ENCODE measurements around the gene PCDH7.

Gene PCDH7

GRCh38 chr4:30746735-30747134 is 26.6 kb downstream of the PCDH7 start:
- no peaks in the 10 kb centered on the region for H3K36me3 ChIP-seq (ENCODE audit: insufficient read depth, low read length)
- no peaks in the 10 kb centered on the region for H3K9me3 ChIP-seq (ENCODE audit: low read length)
- H2AFZ ChIP-seq (ENCODE audit: low read depth, low read length) = no peak overlapping the region
- H3K4me1 ChIP-seq (ENCODE audit: insufficient read depth, low read length) = no peaks in the 10 kb centered on the region
- H3K27me3 ChIP-seq (ENCODE audit: insufficient read depth, low read length) = no peaks in the 10 kb centered on the region
- H3K4me3 ChIP-seq (ENCODE audit: low read length) = no peak overlapping the region

- Histone ChIP-seq H3K27me3 (ENCODE audit: insufficient read depth, low read length) (no peaks in the 10 kb centered on the region), H3K36me3 (ENCODE audit: insufficient read depth, low read length) (no peaks in the 10 kb centered on the region), H3K4me3 (ENCODE audit: low read length) (no peak overlapping the region), H2AFZ (ENCODE audit: low read depth, low read length) (no peak overlapping the region), H3K9me3 (ENCODE audit: low read length) (no peaks in the 10 kb centered on the region), H3K4me1 (ENCODE audit: insufficient read depth, low read length) (no peaks in the 10 kb centered on the region)
Measured at GRCh38 chr4:30753316-30753715, 33.1 kb downstream of the PCDH7 start.

GRCh38 chr4:30754021-30754420 is 33.9 kb downstream of the PCDH7 start:
- Histone ChIP-seq H3K4me3 (ENCODE audit: low read length) (no peak overlapping the region), H3K27me3 (ENCODE audit: insufficient read depth, low read length) (no peaks in the 10 kb centered on the region), H3K36me3 (ENCODE audit: insufficient read depth, low read length) (no peaks in the 10 kb centered on the region), H3K4me1 (ENCODE audit: insufficient read depth, low read length) (no peaks in the 10 kb centered on the region), H2AFZ (ENCODE audit: low read depth, low read length) (no peak overlapping the region), H3K9me3 (ENCODE audit: low read length) (no peaks in the 10 kb centered on the region)

- no peaks in the 10 kb centered on the region for H3K27me3 ChIP-seq (ENCODE audit: insufficient read depth, low read length)
- H3K4me1 ChIP-seq (ENCODE audit: insufficient read depth, low read length) = no peaks in the 10 kb centered on the region
- H3K36me3 ChIP-seq (ENCODE audit: insufficient read depth, low read length) = no peaks in the 10 kb centered on the region
- H3K4me3 ChIP-seq (ENCODE audit: low read length) = no peak overlapping the region
- no peak overlapping the region for H2AFZ ChIP-seq (ENCODE audit: low read depth, low read length)
- H3K9me3 ChIP-seq (ENCODE audit: low read length) = no peaks in the 10 kb centered on the region
Measured at GRCh38 chr4:30755346-30755745, 35.2 kb downstream of the PCDH7 start.

DNA sequence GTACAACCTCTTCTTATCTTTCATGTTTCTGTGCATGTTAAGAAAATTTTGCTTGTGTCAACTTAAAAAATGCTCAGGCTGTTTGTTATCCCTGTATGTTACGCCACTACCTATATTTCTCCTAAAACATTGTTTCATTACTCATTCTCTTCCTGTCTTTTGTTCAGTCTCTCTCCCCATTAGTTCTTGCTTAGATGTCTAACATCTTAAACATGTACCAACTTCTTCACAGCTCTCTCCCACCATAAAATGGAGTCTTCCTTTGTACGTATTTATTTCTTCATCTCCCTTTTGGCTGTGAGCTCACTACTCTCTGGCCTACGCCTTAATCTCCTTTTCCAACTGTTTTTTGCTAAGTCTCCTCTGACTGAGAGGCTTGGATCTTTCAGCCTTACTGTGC is 36.4 kb downstream of the PCDH7 start:
- no peaks in the 10 kb centered on the region for H3K4me1 ChIP-seq (ENCODE audit: insufficient read depth, low read length)
- no peak overlapping the region for H3K4me3 ChIP-seq (ENCODE audit: low read length)
- H3K9me3 ChIP-seq (ENCODE audit: low read length) = no peaks in the 10 kb centered on the region

DNA sequence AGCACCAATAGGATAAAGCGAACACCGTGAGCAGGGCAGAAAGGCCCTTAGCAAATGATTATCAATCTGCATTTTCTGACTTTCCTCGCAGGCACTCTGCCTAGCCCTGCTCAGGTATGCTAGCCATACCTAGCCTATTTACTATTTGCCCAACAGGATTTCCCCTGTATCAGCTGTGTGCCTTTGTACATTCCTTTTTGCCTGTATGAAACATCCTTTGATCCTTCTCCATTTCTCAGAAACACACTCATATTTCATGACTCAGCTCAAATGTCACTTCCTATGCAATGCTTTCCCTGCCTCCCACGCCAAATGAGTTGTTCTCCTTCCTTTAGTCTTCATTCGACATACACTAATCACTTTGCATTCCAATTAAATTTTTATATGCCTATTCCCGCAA is 37.2 kb downstream of the PCDH7 start:
- H3K9me3 ChIP-seq (ENCODE audit: low read length) = no peaks in the 10 kb centered on the region
- H3K27me3 ChIP-seq (ENCODE audit: insufficient read depth, low read length) = no peaks in the 10 kb centered on the region
- H2AFZ ChIP-seq (ENCODE audit: low read depth, low read length) = no peak overlapping the region
- no peaks in the 10 kb centered on the region for H3K36me3 ChIP-seq (ENCODE audit: insufficient read depth, low read length)
- H3K4me1 ChIP-seq (ENCODE audit: insufficient read depth, low read length) = no peaks in the 10 kb centered on the region
- no peak overlapping the region for H3K4me3 ChIP-seq (ENCODE audit: low read length)

More for the DNA sequence above, 36.4 kb downstream of the PCDH7 start:
- no peak overlapping the region for H2AFZ ChIP-seq (ENCODE audit: low read depth, low read length)
- H3K27me3 ChIP-seq (ENCODE audit: insufficient read depth, low read length) = no peaks in the 10 kb centered on the region
- H3K36me3 ChIP-seq (ENCODE audit: insufficient read depth, low read length) = no peaks in the 10 kb centered on the region

DNA sequence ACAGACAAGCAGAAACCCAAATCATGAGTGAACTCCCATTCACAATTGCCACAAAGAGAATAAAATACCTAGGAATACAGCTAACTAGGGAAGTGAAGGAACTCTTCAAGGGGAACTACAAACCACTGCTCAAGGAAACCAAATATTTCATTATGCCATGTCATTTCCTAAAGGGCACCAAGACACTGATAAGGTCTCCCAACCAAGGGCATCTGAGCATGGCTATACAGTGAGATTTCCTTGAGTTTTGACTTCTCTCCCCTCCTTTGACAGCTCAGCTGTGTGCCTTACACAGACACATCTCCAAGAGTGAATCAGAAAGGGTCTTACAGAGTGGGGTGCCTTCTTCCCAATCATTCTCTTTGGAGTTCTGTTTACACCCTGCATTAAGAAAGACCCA is 40.4 kb downstream of the PCDH7 start:
- Histone ChIP-seq H3K27me3 (ENCODE audit: insufficient read depth, low read length) (no peaks in the 10 kb centered on the region), H2AFZ (ENCODE audit: low read depth, low read length) (no peak overlapping the region), H3K36me3 (ENCODE audit: insufficient read depth, low read length) (no peaks in the 10 kb centered on the region), H3K4me3 (ENCODE audit: low read length) (no peak overlapping the region), H3K4me1 (ENCODE audit: insufficient read depth, low read length) (no peaks in the 10 kb centered on the region), H3K9me3 (ENCODE audit: low read length) (no peaks in the 10 kb centered on the region)

DNA sequence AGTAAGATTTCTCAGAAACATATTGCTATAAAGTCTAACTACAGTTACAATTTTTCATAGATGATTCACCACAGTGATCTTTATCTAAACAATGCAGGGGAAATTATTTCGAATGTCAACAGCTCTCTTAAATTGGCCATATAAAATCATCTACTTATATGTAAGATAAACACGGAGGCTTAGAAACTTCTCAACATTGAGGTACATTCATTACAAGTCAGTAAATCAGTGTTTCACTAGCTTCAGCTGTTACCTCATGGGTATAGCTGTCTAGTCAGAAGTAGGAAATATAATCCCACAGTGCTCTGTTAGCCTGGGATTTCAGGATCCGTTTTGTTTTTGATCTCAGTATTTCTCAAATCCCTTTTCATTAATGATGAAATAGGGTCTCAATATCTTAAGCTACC is 43.2 kb downstream of the PCDH7 start:
- Histone ChIP-seq H3K36me3 (ENCODE audit: insufficient read depth, low read length) (no peaks in the 10 kb centered on the region), H3K9me3 (ENCODE audit: low read length) (no peaks in the 10 kb centered on the region), H3K4me1 (ENCODE audit: insufficient read depth, low read length) (no peaks in the 10 kb centered on the region), H3K4me3 (ENCODE audit: low read length) (no peak overlapping the region), H3K27me3 (ENCODE audit: insufficient read depth, low read length) (no peaks in the 10 kb centered on the region), H2AFZ (ENCODE audit: low read depth, low read length) (no peak overlapping the region)

DNA sequence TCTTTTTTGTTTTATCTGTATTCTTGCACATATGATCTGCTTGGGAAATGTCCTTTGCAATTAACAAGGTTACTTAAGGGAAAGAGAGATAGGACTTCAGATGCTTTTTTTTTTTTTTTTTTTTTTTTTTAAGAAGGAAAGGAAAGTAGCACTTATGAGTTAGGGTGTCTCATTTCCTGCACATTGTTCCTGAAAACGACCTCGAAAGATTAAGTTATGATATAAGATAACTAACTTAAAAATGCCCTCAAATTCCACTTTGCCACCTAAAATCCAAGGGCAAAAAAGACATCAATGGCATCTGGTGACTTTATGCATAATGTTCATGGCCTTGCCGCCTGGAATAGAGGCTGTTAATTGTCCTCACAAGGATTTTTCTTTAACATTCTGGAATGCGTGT is 44.9 kb downstream of the PCDH7 start:
- Histone ChIP-seq H2AFZ (ENCODE audit: low read depth, low read length) (no peak overlapping the region), H3K9me3 (ENCODE audit: low read length) (no peaks in the 10 kb centered on the region), H3K4me3 (ENCODE audit: low read length) (no peak overlapping the region), H3K4me1 (ENCODE audit: insufficient read depth, low read length) (no peaks in the 10 kb centered on the region), H3K27me3 (ENCODE audit: insufficient read depth, low read length) (no peaks in the 10 kb centered on the region), H3K36me3 (ENCODE audit: insufficient read depth, low read length) (no peaks in the 10 kb centered on the region)

GRCh38 chr4:30767147-30767845 is 47.1 kb downstream of the PCDH7 start:
- no peaks in the 10 kb centered on the region for H3K27me3 ChIP-seq (ENCODE audit: insufficient read depth, low read length)
- H3K4me3 ChIP-seq (ENCODE audit: low read length) = no peak overlapping the region
- no peaks in the 10 kb centered on the region for H3K4me1 ChIP-seq (ENCODE audit: insufficient read depth, low read length)
- no peaks in the 10 kb centered on the region for H3K9me3 ChIP-seq (ENCODE audit: low read length)
- H3K36me3 ChIP-seq (ENCODE audit: insufficient read depth, low read length) = no peaks in the 10 kb centered on the region
- H2AFZ ChIP-seq (ENCODE audit: low read depth, low read length) = no peak overlapping the region

GRCh38 chr4:30768277-30768676 is 48.1 kb downstream of the PCDH7 start:
- no peaks in the 10 kb centered on the region for H3K36me3 ChIP-seq (ENCODE audit: insufficient read depth, low read length)
- no peak overlapping the region for H2AFZ ChIP-seq (ENCODE audit: low read depth, low read length)
- H3K27me3 ChIP-seq (ENCODE audit: insufficient read depth, low read length) = no peaks in the 10 kb centered on the region
- H3K9me3 ChIP-seq (ENCODE audit: low read length) = no peaks in the 10 kb centered on the region
- H3K4me3 ChIP-seq (ENCODE audit: low read length) = no peak overlapping the region
- no peaks in the 10 kb centered on the region for H3K4me1 ChIP-seq (ENCODE audit: insufficient read depth, low read length)

DNA sequence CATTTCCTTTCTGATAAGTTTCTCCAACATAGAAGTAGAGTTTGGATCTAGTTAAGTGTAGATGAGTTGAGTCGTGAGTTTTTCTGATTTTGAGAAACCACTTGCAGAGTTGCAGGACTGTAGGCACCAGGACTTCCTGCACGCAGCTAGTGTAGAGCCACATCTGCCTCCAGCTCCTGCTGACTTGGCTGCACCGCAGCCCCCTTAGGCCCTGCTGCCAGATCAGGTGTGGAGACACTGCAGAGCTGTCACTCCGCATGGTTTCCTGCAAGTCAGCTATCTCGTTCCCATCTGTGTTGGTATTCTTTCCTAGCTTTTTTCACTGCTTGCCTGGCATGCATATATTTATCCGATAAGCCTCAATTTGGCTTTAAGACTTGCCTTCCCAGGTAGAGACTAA is 48.9 kb downstream of the PCDH7 start:
- Histone ChIP-seq H3K4me3 (ENCODE audit: low read length) (no peak overlapping the region), H3K9me3 (ENCODE audit: low read length) (no peaks in the 10 kb centered on the region), H2AFZ (ENCODE audit: low read depth, low read length) (no peak overlapping the region), H3K27me3 (ENCODE audit: insufficient read depth, low read length) (no peaks in the 10 kb centered on the region), H3K4me1 (ENCODE audit: insufficient read depth, low read length) (no peaks in the 10 kb centered on the region), H3K36me3 (ENCODE audit: insufficient read depth, low read length) (no peaks in the 10 kb centered on the region)

- H3K36me3 ChIP-seq (ENCODE audit: insufficient read depth, low read length) = no peaks in the 10 kb centered on the region
- H2AFZ ChIP-seq (ENCODE audit: low read depth, low read length) = no peak overlapping the region
- no peaks in the 10 kb centered on the region for H3K9me3 ChIP-seq (ENCODE audit: low read length)
- H3K27me3 ChIP-seq (ENCODE audit: insufficient read depth, low read length) = no peaks in the 10 kb centered on the region
- H3K4me3 ChIP-seq (ENCODE audit: low read length) = no peak overlapping the region
- no peaks in the 10 kb centered on the region for H3K4me1 ChIP-seq (ENCODE audit: insufficient read depth, low read length)
Measured at GRCh38 chr4:30770049-30770549, 49.9 kb downstream of the PCDH7 start.

DNA sequence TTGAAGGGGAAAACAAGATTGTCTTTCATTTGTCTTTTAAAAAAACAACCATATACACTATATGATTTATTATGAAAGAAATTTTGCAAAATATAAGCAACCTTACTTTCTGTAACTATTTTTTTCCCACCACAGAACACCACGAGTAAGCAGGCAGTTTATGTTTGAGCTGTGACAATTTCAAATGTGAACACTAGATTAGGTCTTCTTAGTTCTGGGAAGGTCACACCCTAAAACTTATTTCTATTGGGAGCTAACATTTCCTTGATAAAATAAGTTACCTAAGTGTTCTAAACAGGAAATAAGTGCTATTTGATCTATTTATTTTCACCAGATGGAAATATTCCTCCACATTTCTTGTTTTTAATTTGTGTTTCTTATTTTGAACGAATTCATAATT is 50.6 kb downstream of the PCDH7 start:
- Histone ChIP-seq H3K9me3 (ENCODE audit: low read length) (no peaks in the 10 kb centered on the region), H3K36me3 (ENCODE audit: insufficient read depth, low read length) (no peaks in the 10 kb centered on the region), H3K4me1 (ENCODE audit: insufficient read depth, low read length) (no peaks in the 10 kb centered on the region), H3K27me3 (ENCODE audit: insufficient read depth, low read length) (no peaks in the 10 kb centered on the region), H2AFZ (ENCODE audit: low read depth, low read length) (no peak overlapping the region), H3K4me3 (ENCODE audit: low read length) (no peak overlapping the region)

All from neuron (in vitro differentiated cells).